Left ventricle myocardium inferior (tissue), 1 donor: ENCODE measurements around the gene RAD51B. TPM values are rescaled to one million over a fixed set of nuclear protein-coding genes. Genes with fewer than 3 reads are reported as not detected.
"Not testable (repeated sequence)": the region's sequence is repeated elsewhere in the genome, so short reads cannot be mapped to it uniquely, and the experiment has no call there.

ENCODE experiments used
- DNase-seq: peaks from one replicate; pipeline ENCODE4 v3.0.0-alpha.2; 2020
- H3K27ac ChIP-seq: fragments of 200-600 bp; replicated peaks from 2 replicates; pipeline ENCODE4 v1.8.0; 2021
- H3K27me3 ChIP-seq: fragments of 200-600 bp; 2 replicates; pipeline ENCODE4 v1.8.0; 2021; ENCODE audit warnings: low read depth
- H3K36me3 ChIP-seq: fragments of 200-600 bp; 2 replicates; pipeline ENCODE4 v1.8.0; 2021
- H3K4me1 ChIP-seq: fragments of 200-600 bp; 2 replicates; pipeline ENCODE4 v1.8.0; 2021
- H3K4me3 ChIP-seq: fragments of 200-600 bp; 2 replicates; pipeline ENCODE4 v1.8.0; 2021; ENCODE audit warnings: mild to moderate bottlenecking, moderate library complexity
- H3K9me3 ChIP-seq: fragments of 200-600 bp; replicated peaks from 2 replicates; pipeline ENCODE4 v1.8.0; 2021
- CTCF ChIP-seq: fragments of 200-600 bp; IDR thresholded peaks from 2 replicates; pipeline ENCODE4 v1.8.0; 2021; ENCODE audit warnings: antibody characterized with exemption, mild to moderate bottlenecking, borderline replicate concordance
- intact Hi-C: fragments of 100-400 bp; cut with micrococcal nuclease; formaldehyde crosslinking; loops from one replicate; pipeline ENCODE4 v1.11.0; 2022
- total RNA-seq: library from RNA; stranded (reverse); fragmentation: NEBNext Ultra II Directional; extraction: Animal tissue kit (Norgen Biotek cat#: 25700); gene quantifications from one replicate; pipeline ENCODE4 v1.2.1, GENCODE V29; 2021
- donor health status: DM: no; HTN: yes; CAD: no; lungs with severe emphysema.

Gene RAD51B
- total RNA-seq, 1 donor from 2014 or later: 2.4 TPM

- intact Hi-C loops: no loop called here
- no peaks in the 10 kb centered on the region for H3K27me3 ChIP-seq
- H3K9me3 ChIP-seq: no peaks in the 10 kb centered on the region
- TF ChIP-seq CTCF: no peak
- DNase-seq: no peak
- no peak overlapping the region for H3K4me3 ChIP-seq
- H3K4me1 ChIP-seq: peaks cover 11% of the 10 kb centered on the region
- H3K36me3 ChIP-seq: no peaks in the 10 kb centered on the region
- H3K27ac ChIP-seq: no peak overlapping the region
Observed at GRCh38 chr14:67982711-67983608, 163.4 kb downstream of the RAD51B start.

- H3K4me1 ChIP-seq: no peaks in the 10 kb centered on the region
- DNase-seq: no peak
- no peak for TF ChIP-seq CTCF
- intact Hi-C loops: no loop called here
- H3K9me3 ChIP-seq: no peaks in the 10 kb centered on the region
- no peak overlapping the region for H3K4me3 ChIP-seq
- no peaks in the 10 kb centered on the region for H3K27me3 ChIP-seq
- no peak overlapping the region for H3K27ac ChIP-seq
- no peaks in the 10 kb centered on the region for H3K36me3 ChIP-seq
Observed at GRCh38 chr14:67984274-67984673, 164.7 kb downstream of the RAD51B start.

GRCh38 chr14:67986131-67986841 is 166.7 kb downstream of the RAD51B start:
- no peaks in the 10 kb centered on the region for H3K4me1 ChIP-seq
- H3K27me3 ChIP-seq: no peaks in the 10 kb centered on the region
- intact Hi-C loops: no loop called here
- H3K27ac ChIP-seq: no peak overlapping the region
- H3K4me3 ChIP-seq: no peak overlapping the region
- no peaks in the 10 kb centered on the region for H3K9me3 ChIP-seq
- no peaks in the 10 kb centered on the region for H3K36me3 ChIP-seq
- DNase-seq: no peak
- no peak for TF ChIP-seq CTCF

- no peaks in the 10 kb centered on the region for H3K9me3 ChIP-seq
- no peaks in the 10 kb centered on the region for H3K36me3 ChIP-seq
- H3K4me3 ChIP-seq: no peak overlapping the region
- H3K4me1 ChIP-seq: no peaks in the 10 kb centered on the region
- intact Hi-C loops: no loop called here
- no peak overlapping the region for H3K27ac ChIP-seq
- DNase-seq: no peak
- no peak for TF ChIP-seq CTCF
- no peaks in the 10 kb centered on the region for H3K27me3 ChIP-seq
Observed at GRCh38 chr14:67987606-67988005, 168.0 kb downstream of the RAD51B start.

GRCh38 chr14:67988210-67988609 is 168.6 kb downstream of the RAD51B start:
- H3K27me3 ChIP-seq, H3K4me3 ChIP-seq, DNase-seq, H3K36me3 ChIP-seq, intact Hi-C loops, H3K27ac ChIP-seq, H3K4me1 ChIP-seq, H3K9me3 ChIP-seq: not testable (repeated sequence)

- TF ChIP-seq CTCF: no peak
- peak overlapping the region; percentile 29 for H3K27ac ChIP-seq
- intact Hi-C loops: no loop called here
Observed at GRCh38 chr14:67990576-67990975, 171.0 kb downstream of the RAD51B start.

More at GRCh38 chr14:67990576-67990975, 171.0 kb downstream of the RAD51B start:
- Histone ChIP-seq H3K4me1 (no peaks in the 10 kb centered on the region), H3K4me3 (no peak overlapping the region), H3K27me3 (no peaks in the 10 kb centered on the region), H3K36me3 (no peaks in the 10 kb centered on the region), H3K9me3 (no peaks in the 10 kb centered on the region)
- no peak for DNase-seq
